Pancreas (tissue), 10 donors: ENCODE data around the gene RSPH1. TPM values are rescaled to one million over a fixed set of nuclear protein-coding genes. Genes with fewer than 3 reads are reported as not detected.

Experiments
- ATAC-seq, 4 donors: fragments of 200-7000 bp; cut with Tn5 transposase; one replicate each; pipeline versions ENCODE4 v1.8.0 to v1.9.1; 2020; ENCODE audit warnings: mild to moderate bottlenecking in 4 of 4, moderate library complexity in 4 of 4
- DNase-seq, 6 donors: peaks; one replicate each; pipeline ENCODE4 v3.0.0-alpha.2; 2020
- FAIRE-seq: peaks from 2 replicates; lab custom pipeline; 2012; peaks lifted over from hg19 to GRCh38; lab: Jason Lieb, UNC
- H3K27ac ChIP-seq, 4 donors: fragments of 200-600 bp; sonication (generic); 1 replicate in 3 of 4; 2 replicates in 1 of 4; pipeline versions ENCODE4 v1.5.0 to v1.8.0; 2020
- H3K27me3 ChIP-seq, 4 donors: fragments of 200-600 bp; one replicate each; pipeline ENCODE4 v1.8.0; 2021
- H3K36me3 ChIP-seq, 3 donors: fragments of 200-600 bp; sonication (generic) in 1 of 3; one replicate each; pipeline versions ENCODE4 v1.5.0 to v1.8.0; 2020 to 2021
- H3K4me1 ChIP-seq, 3 donors: fragments of 200-600 bp; one replicate each; pipeline ENCODE4 v1.8.0; 2021
- H3K4me3 ChIP-seq, 4 donors: fragments of 200-600 bp; sonication (generic) in 2 of 4; one replicate each; pipeline versions ENCODE4 v1.5.0 to v1.8.0; 2020 to 2021
- H3K9me3 ChIP-seq, 4 donors: fragments of 200-600 bp; one replicate each; pipeline ENCODE4 v1.8.0; 2021
- WGBS, 2 donors: extraction: QIAGEN DNeasy Blood & Tissue Kit; methylation state at CpG; one replicate each; pipeline ENCODE4 v1.1.7; 2013; 5-methylcytosine and 5-hydroxymethylcytosine counted together
- intact Hi-C, 3 donors: fragments of 100-400 bp; cut with DNase I; formaldehyde crosslinking; loops; one replicate each; pipeline versions ENCODE4 v1.11.1 to v1.14.2; 2022
- polyA plus RNA-seq, 2 donors: library from polyadenylated mRNA; stranded (reverse); fragments of 200-250 nt; gene quantifications; one replicate each; pipeline ENCODE4 v1.2.3, GENCODE V29; 2013
- total RNA-seq, 6 donors: library from RNA; stranded (reverse); fragmentation: NEBNext Ultra II Directional in 4 of 6; extraction: Animal tissue kit (Norgen Biotek cat#: 25700) in 4 of 6; gene quantifications; one replicate each; pipeline versions ENCODE4 v1.2.1 to v1.2.4, GENCODE V29; 2021 to 2023
- TF ChIP-seq, protein P1 (sequence below), 4 donors: fragments of 200-600 bp; sonication (generic) in 3 of 4; IDR thresholded peaks; one replicate each; pipeline versions ENCODE4 v1.5.0 to v1.8.0; 2021; ENCODE audit warnings: antibody characterized with exemption in 4 of 4
- donor health status: healthy with polysubstance abuse.
- donor health status: DM: no; HTN: no; CAD: no; lungs with moderate emphysema.
- donor health status: DM: no; HTN: no; CAD: no.
- donor health status: control.
- donor health status: control.
- donor health status: Bipolar disorder and iron deficiency.
- donor health status: DM: yes; HTN: yes; CAD: no.
- donor health status: DM: no; HTN: no; CAD: no.
- donor health status: DM: no; HTN: no; CAD: no.
- donor health status: DM: yes; HTN: yes; CAD: no.

RSPH1 gene
- total and polyA plus RNA-seq, 8 donors: 0.94 to 5.0 (median 2.1) TPM

DNA sequence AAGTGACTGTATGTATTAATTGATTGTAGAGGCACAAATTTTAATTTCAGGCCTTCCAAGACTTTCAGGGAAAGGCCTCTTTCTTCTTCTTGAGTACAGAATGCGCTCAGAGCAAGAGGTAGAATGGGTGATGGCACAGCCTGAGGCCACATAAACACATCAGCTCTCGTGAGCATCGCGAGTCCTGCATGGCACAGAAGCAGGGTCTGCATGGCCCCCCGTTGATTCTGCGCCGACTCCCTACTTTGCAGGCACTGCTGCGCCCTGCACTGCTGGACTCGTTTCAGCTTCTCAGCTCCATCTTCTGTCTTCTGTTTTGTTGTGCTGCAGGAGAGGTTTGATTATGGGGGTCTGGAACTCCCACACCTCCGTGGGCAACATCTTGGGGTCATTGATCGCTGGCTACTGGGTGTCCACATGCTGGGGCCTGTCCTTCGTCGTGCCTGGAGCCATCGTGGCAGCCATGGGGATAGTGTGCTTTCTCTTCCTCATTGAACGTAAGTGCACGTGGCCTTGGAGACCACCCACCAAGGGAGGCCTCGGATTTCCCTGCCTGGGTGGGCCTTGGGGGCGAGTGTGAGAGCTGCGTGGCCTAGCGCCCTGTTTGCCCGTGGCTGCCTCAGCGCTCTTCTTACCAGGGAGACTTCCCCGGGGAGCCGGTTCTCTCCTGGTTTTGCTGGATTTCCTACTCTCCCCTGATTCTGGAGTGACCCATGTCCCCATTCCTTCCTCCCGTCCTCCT, 47.3 kb upstream of the RSPH1 start:
- Histone ChIP-seq H3K27ac (no peak overlapping the region), H3K4me3 (no peak overlapping the region), H3K4me1 (no peaks in the 10 kb centered on the region), H3K36me3 (peaks cover 0 to 9% (median 6%) of the 10 kb centered on the region in 3 donors), H3K9me3 (no peaks in the 10 kb centered on the region), H3K27me3 (no peaks in the 10 kb centered on the region)
- no peak for FAIRE-seq
- TF ChIP-seq, protein P1, sequence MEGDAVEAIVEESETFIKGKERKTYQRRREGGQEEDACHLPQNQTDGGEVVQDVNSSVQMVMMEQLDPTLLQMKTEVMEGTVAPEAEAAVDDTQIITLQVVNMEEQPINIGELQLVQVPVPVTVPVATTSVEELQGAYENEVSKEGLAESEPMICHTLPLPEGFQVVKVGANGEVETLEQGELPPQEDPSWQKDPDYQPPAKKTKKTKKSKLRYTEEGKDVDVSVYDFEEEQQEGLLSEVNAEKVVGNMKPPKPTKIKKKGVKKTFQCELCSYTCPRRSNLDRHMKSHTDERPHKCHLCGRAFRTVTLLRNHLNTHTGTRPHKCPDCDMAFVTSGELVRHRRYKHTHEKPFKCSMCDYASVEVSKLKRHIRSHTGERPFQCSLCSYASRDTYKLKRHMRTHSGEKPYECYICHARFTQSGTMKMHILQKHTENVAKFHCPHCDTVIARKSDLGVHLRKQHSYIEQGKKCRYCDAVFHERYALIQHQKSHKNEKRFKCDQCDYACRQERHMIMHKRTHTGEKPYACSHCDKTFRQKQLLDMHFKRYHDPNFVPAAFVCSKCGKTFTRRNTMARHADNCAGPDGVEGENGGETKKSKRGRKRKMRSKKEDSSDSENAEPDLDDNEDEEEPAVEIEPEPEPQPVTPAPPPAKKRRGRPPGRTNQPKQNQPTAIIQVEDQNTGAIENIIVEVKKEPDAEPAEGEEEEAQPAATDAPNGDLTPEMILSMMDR (IDR thresholded peaks at IDR 0.05): no peak
- DNase-seq: no peak
- 88 to 91% methylated on average over 25 of the region's 25 CpGs for WGBS, 2 donors
- intact Hi-C loops: no loop called here
- ATAC-seq: no peak

DNA sequence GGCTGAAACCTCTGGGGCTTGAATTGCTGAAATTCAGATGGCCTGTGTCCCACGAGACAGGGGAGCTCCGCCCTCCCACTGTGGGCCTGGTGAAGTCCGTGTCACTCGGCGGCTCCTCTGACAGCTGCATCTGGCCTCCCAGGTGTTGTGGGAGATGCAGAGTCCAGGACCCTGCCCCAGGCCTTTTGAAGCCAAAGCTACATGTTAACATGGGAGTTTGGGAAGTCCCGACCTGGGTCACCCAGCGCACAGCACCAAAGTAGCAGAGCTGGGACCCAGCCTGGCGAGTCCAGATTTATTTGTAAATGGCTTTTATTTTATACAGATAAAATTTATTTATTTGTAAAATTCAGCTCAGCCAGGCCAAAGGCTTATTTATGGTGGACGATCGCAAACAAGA, 46.6 kb upstream of the RSPH1 start:
- H3K27ac ChIP-seq: no peak overlapping the region
- FAIRE-seq: no peak
- intact Hi-C loops: no loop called here
- H3K27me3 ChIP-seq: no peaks in the 10 kb centered on the region
- WGBS, 2 donors: 88 to 90% methylated on average over 10 of the region's 10 CpGs
- H3K4me3 ChIP-seq: no peak overlapping the region
- ATAC-seq: no peak
- H3K4me1 ChIP-seq: no peaks in the 10 kb centered on the region
- H3K36me3 ChIP-seq: peaks cover 0 to 9% (median 6%) of the 10 kb centered on the region in 3 donors
- peak in 1 of 6 donors; percentile 8 for DNase-seq
- H3K9me3 ChIP-seq: no peaks in the 10 kb centered on the region
- TF ChIP-seq, protein P1 (IDR thresholded peaks at IDR 0.05): no peak

DNA sequence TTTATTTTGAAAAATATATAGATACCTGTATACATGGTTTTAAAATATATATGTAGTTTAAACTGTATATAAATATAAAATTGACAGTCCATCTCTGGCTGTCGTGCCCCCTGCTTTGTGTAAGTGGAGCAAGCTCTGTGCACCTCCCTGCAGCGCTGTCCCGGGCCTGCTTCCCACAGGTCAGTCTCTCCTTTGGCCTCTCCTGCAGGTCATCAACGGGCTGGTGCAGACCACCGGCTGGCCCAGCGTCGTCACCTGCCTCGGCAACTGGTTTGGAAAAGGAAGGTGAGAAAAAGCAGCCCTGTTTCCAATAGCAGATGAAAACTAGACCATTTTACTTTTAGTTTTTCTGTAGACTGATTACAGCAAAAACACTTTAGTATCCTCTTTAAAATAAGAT, 46.2 kb upstream of the RSPH1 start:
- no peaks in the 10 kb centered on the region for H3K9me3 ChIP-seq
- H3K27ac ChIP-seq: no peak overlapping the region
- intact Hi-C loops: no loop called here
- peaks cover 0 to 9% (median 6%) of the 10 kb centered on the region in 3 donors for H3K36me3 ChIP-seq
- DNase-seq (peak in 1 of 6 donors; percentile 28), FAIRE-seq (no peak), ATAC-seq (no peak)
- no peaks in the 10 kb centered on the region for H3K27me3 ChIP-seq
- no peaks in the 10 kb centered on the region for H3K4me1 ChIP-seq
- H3K4me3 ChIP-seq: no peak overlapping the region
- TF ChIP-seq, protein P1 (IDR thresholded peaks at IDR 0.05): no peak
- WGBS, 2 donors: 89% methylated on average over 8 of the region's 8 CpGs

DNA sequence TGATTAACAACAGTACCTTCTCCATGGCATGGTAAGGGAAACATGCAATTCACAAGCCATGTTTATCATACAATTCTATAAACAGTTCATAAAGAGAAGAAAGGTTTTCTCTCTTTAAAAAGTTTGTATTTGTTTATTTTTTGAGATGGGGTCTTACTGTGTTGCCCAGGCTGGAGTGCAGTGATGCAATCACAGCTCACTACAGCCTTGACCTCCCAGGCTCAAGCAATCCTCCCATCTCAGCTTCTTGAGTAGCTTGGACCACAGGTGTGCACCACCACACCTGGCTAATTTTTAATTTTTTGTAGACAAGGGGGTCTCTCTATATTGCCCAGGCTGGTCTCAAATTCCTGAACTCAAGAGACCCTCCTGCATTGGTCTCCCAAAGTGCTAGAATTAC, 45.6 kb upstream of the RSPH1 start:
- no peak for FAIRE-seq
- H3K36me3 ChIP-seq: peaks cover 0 to 9% (median 6%) of the 10 kb centered on the region in 3 donors
- no peak for ATAC-seq
- H3K27ac ChIP-seq: no peak overlapping the region
- intact Hi-C loops: no loop called here
- H3K27me3 ChIP-seq: no peaks in the 10 kb centered on the region
- H3K9me3 ChIP-seq: no peaks in the 10 kb centered on the region
- no peak overlapping the region for H3K4me3 ChIP-seq
- TF ChIP-seq, protein P1 (IDR thresholded peaks at IDR 0.05): no peak
- peak in 1 of 6 donors; percentile 2 for DNase-seq
- H3K4me1 ChIP-seq: no peaks in the 10 kb centered on the region

DNA sequence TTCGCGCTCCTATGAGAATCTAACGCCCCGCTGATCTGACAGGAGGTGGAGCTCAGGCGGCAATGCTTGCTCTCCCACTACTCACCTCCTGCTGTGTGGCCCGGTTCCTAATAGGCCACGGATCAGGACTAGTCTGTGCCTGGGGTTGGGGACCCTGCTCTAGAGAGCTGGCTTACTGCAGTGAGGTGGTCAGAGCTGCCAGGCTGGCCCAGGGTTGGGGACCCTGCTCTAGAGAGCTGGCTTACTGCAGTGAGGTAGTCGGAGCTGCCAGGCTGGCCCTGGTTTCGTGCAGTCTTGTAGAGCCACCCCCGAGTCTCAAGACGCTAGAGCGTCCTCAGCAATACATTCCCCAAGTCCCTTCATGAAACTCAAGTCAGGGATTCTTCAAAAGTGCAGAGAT, 45.1 kb upstream of the RSPH1 start:
- Histone ChIP-seq H3K27me3 (no peaks in the 10 kb centered on the region), H3K4me1 (no peaks in the 10 kb centered on the region), H3K9me3 (no peaks in the 10 kb centered on the region), H3K4me3 (no peak overlapping the region), H3K36me3 (peaks cover 0 to 9% (median 6%) of the 10 kb centered on the region in 3 donors), H3K27ac (no peak overlapping the region)
- TF ChIP-seq, protein P1 (IDR thresholded peaks at IDR 0.05): no peak
- DNase-seq: no peak
- ATAC-seq: no peak
- 90 to 98% methylated on average over 12 of the region's 12 CpGs for WGBS, 2 donors
- FAIRE-seq: no peak
- intact Hi-C loops: no loop called here
